Measurements from ENCODE around the gene MUC6.

The MUC6 gene

DNA sequence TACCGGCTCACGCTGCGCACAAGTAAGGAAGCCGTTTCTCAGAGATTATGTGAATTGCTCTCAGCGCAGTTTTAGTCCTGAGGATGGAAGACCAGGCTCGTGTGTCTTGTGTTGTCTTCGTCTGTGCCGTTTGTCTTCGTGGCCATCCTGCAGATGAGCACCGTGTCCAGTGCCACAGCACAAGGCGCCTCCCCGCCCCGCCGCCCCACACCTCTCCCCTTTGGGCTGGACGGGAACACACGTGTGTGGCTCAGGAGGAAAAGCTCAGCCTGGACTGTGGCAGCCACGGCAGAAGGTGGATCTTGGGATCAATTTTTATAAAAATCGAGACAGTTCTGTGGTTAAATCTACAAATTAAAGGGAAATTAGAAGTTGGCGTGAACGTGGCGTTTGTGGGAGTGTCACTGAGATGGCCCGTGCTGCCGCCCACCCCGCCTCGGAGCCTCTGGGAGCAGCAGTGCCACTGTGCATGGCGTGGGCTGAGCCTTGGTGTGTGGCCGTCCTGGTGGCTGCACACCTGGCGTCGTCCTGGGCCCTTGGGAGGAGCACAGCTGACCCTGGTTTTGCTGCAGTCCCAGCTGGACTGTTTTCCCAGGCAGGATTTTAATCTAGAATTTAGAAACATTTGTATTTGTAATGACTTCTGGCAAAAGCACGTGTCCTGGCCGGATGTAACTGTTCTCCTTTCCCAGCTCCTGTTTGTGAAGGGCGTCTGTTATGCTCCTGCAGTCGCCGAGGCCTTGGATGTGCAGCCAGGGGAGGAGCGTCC lies 25.8 kb downstream of the MUC6 start:
- H3K4me3 ChIP-seq (ENCODE audit: low read length): no peak overlapping the region
- TF ChIP-seq ZNF274 (IDR thresholded peaks at IDR 0.05; ENCODE audit: low read depth, low read length): no peak

GRCh38 chr11:1009991-1010390 lies 26.5 kb downstream of the MUC6 start:
- no peak for TF ChIP-seq ZNF274 (IDR thresholded peaks at IDR 0.05; ENCODE audit: low read depth, low read length)

DNA sequence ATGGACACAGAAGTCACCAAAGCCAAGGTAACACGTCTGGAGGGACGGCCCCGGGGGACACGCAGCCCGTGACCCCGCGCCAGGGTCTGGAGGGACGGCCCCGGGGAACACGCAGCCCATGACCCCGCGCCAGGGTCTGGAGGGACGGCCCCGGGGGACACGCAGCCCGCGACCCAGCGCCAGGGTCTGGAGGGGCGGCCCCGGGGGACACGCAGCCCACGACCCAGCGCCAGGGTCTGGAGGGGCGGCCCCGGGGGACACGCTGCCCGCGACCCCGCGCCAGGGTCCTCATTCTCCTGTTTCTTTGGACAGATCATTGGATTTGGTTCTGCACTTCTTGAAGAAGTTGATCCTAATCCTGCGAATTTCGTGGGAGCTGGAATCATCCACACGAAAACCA lies 27.1 kb downstream of the MUC6 start:
- TF ChIP-seq ZNF274 (IDR thresholded peaks at IDR 0.05; ENCODE audit: low read depth, low read length): no peak
- no peak overlapping the region for H3K4me3 ChIP-seq (ENCODE audit: low read length)

More at GRCh38 chr11:1009991-1010390, 26.5 kb downstream of the MUC6 start:
- H3K4me3 ChIP-seq (ENCODE audit: low read length): no peak overlapping the region

DNA sequence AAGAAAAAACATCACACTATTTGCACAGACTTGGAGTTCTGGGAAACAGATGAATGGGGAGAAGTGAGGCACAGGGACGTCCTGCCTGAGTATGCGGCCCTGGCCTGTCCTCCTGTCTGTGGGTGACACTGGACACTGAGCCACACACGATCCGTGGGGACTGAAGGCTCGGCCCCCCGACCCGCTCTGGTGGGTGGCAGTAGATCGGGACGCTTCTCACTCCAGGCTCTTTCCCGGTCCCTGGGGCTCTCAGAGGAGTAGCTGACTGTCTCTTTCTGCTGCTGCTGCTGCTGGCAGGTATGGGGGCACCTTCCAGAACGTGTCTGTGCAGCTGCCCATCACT lies 27.7 kb downstream of the MUC6 start:
- no peak for TF ChIP-seq ZNF274 (IDR thresholded peaks at IDR 0.05; ENCODE audit: low read depth, low read length)
- H3K4me3 ChIP-seq (ENCODE audit: low read length): no peak overlapping the region

GRCh38 chr11:1008001-1008802 lies 28.3 kb downstream of the MUC6 start:
- no peak overlapping the region for H3K4me3 ChIP-seq (ENCODE audit: low read length)
- no peak for TF ChIP-seq ZNF274 (IDR thresholded peaks at IDR 0.05; ENCODE audit: low read depth, low read length)

GRCh38 chr11:1007279-1007678 lies 29.2 kb downstream of the MUC6 start:
- TF ChIP-seq ZNF274 (IDR thresholded peaks at IDR 0.05; ENCODE audit: low read depth, low read length): no peak
- H3K4me3 ChIP-seq (ENCODE audit: low read length): no peak overlapping the region

DNA sequence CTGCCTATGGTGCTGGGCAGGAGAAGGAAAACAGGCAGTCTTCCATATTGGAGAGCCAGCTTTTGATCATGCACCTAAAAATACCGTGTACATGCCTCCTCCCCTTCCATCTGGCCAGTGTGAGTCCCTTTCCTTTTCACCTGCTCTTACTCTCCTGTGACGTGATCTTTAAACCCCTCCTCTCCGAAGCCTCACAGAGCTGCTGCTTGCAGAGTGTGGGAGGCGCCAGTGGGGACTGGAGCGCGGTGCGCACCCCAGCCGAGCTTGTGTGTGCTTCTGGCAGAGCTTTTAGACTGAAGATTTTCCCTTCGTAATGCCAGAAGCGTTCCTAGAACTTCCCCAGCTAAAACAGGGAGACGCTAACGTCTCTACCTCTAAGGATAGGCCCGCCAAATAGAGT lies 29.8 kb downstream of the MUC6 start:
- no peak for TF ChIP-seq ZNF274 (IDR thresholded peaks at IDR 0.05; ENCODE audit: low read depth, low read length)
- H3K4me3 ChIP-seq (ENCODE audit: low read length): no peak overlapping the region

DNA sequence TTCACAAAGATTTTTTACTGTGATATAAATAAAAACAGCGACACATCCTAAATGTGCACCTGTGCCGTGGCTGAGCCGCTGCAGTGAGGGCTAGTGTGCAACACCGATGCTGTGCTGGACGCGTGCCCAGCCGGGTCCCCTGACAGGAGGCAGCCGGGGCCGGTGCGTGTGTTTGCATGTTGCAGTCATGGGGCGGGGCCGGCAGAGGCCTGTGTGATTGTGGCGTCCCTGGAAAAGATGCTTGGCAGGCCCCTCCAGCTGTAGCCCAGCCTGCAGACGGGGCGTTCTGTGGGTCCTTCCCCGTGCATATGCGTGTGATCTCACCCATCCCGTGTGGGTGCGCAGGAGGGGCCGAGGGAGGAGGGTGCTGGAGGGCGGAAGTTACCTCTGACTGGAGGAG lies 30.6 kb downstream of the MUC6 start:
- no peak overlapping the region for H3K4me3 ChIP-seq (ENCODE audit: low read length)
- TF ChIP-seq ZNF274 (IDR thresholded peaks at IDR 0.05; ENCODE audit: low read depth, low read length): no peak

GRCh38 chr11:1003159-1003558 lies 33.4 kb downstream of the MUC6 start:
- TF ChIP-seq ZNF274 (IDR thresholded peaks at IDR 0.05; ENCODE audit: low read depth, low read length): no peak
- H3K4me3 ChIP-seq (ENCODE audit: low read length): no peak overlapping the region

DNA sequence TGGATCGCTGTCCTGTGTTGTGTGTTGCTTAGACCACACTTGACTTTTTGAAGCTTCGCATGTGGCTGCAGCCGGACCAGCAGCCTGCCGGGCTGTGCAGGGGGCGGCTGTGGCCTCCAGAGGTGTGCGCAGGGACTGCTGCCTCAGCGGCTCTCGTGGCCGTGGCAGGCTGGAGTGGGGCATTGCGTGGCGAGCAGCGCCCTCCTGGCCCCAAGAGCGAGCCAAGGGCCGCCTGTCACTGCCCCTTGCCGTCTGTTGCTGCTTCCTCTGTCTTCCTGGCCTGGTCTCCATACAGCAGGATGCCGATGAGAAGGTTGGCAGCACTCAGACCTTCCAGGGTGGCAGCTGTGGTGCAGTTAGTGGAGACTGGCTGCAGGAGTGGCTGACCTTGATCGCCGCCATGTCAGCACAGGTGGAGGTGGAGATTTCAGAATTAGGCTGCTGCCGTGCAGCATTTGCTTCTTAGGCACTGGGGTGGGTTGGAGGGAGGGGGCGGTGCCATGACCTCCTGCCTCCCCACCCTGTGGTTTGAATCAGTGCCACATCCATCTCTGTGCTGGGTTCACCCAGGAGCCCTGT lies 34.0 kb downstream of the MUC6 start:
- TF ChIP-seq ZNF274 (IDR thresholded peaks at IDR 0.05; ENCODE audit: low read depth, low read length): no peak
- no peak overlapping the region for H3K4me3 ChIP-seq (ENCODE audit: low read length)

DNA sequence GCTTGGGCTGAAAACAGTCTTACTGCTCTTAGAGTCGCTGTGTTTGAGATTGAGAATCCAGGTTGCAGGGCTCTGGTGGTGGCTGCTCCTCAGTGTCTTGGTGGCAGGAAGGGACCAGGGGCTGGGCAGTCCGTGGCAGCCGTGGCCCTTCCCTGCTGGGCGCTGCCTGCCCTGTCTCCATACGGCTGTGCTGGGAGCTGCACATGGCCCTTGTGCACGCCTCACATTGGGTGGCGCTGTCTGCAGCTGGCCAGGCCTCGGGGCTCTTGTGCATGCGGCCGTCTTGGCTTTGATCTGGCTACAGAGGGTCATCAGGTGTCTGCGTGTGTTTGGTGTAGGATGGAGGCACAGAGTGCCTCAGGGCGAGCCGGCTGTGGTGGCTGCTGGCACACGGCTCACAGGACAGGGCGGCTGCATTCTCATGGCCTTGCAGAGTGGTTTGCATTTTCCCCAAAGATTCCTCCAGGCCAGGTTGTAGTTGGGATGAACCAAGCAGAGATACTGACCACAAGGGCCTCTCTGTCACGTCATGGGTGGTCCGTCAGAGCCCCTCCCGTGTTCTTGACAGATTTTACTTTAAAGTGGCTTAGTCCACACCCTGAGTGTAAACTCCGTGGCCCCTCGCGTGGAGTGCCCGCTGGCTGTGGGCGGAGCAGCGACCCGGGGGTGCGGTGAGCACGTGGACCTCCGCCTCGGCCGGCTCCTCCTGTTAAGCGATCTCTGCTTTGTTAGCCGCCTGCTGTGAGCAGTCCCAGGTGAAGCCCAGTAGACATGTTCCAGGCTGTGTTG lies 34.7 kb downstream of the MUC6 start:
- TF ChIP-seq ZNF274 (IDR thresholded peaks at IDR 0.05; ENCODE audit: low read depth, low read length): no peak

GRCh38 chr11:1000357-1001278 lies 35.9 kb downstream of the MUC6 start:
- no peak overlapping the region for H3K4me3 ChIP-seq (ENCODE audit: low read length)
- TF ChIP-seq ZNF274 (IDR thresholded peaks at IDR 0.05; ENCODE audit: low read depth, low read length): no peak

More for the DNA sequence above, 34.7 kb downstream of the MUC6 start:
- H3K4me3 ChIP-seq (ENCODE audit: low read length): no peak overlapping the region

DNA sequence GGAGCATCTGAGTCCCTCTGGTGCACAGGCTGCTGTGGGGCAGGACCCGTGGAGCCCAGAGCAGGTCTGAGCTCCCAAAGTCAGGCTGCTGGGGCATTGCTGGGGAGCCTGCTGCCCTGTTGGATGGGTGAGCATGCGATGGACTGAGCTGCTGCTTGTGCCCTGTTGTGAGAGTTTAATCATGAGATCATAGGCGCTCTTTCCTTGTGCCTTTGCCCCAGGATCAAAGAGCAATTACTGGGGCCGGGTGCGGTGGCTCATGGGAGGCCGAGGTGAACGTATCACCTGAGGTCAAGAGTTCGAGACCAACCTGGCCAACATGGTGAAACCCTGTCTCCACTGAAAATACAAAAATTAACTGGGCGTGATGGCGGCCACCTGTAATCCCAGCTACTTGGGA lies 37.5 kb downstream of the MUC6 start:
- H3K4me3 ChIP-seq (ENCODE audit: low read length): no peak overlapping the region
- no peak for TF ChIP-seq ZNF274 (IDR thresholded peaks at IDR 0.05; ENCODE audit: low read depth, low read length)

Measured in GM08714 (cell line).